KOPT-K1 (cell line): ENCODE data around the gene PBX4.

Experiments
- H3K27ac ChIP-seq: fragments of 200-600 bp; sonication (generic); 2 replicates; pipeline ENCODE4 v1.5.1; 2016; ENCODE audit warnings: antibody characterized with exemption, mild to moderate bottlenecking, low read depth, low read length; ENCODE audit not compliant: poor library complexity, severe bottlenecking
- H3K36me3 ChIP-seq: fragments of 200-600 bp; sonication (generic); 2 replicates; pipeline ENCODE4 v1.5.1; 2017; ENCODE audit warnings: antibody characterized with exemption, mild to moderate bottlenecking, low read length, moderate library complexity; ENCODE audit not compliant: insufficient read depth
- H3K9me3 ChIP-seq: fragments of 200-600 bp; sonication (generic); 2 replicates; pipeline ENCODE4 v1.5.1; 2017; ENCODE audit warnings: antibody characterized with exemption, low read length, mild to moderate bottlenecking; ENCODE audit not compliant: insufficient read depth, poor library complexity, severe bottlenecking

PBX4 gene

GRCh38 chr19:19654441-19654840, 36.0 kb upstream of the PBX4 start:
- no peaks in the 10 kb centered on the region for H3K9me3 ChIP-seq
- H3K36me3 ChIP-seq = peaks cover 100% of the 10 kb centered on the region
- no peak overlapping the region for H3K27ac ChIP-seq

DNA sequence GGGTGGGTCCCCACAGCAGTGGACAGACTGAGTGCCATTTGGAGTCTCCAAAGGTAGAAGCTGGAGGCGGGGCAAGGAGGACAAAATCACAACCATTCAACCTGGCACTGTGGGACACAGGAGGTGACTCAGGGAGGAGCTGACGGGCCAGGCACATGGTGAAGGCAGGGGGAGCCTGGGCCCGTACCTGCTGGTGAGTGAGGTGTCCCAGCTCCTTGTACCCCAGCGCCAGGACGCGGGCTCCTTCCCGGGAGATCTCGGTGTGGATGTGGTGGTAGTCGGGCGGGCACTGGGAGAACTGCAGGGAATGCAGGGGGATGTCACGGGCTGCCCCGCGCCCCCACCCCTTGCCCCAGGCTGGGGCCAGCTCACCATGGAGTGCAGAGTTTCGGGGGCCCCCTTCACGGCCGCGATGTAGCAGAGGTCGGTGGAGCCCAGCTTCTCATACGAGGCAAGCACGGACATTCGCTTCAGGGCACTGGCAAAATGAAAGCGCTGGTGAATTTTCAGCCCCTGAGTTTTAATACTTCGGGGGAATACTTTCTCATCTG, 35.2 kb upstream of the PBX4 start:
- H3K36me3 ChIP-seq = peaks cover 99% of the 10 kb centered on the region
- H3K9me3 ChIP-seq = no peaks in the 10 kb centered on the region
- H3K27ac ChIP-seq = no peak overlapping the region

DNA sequence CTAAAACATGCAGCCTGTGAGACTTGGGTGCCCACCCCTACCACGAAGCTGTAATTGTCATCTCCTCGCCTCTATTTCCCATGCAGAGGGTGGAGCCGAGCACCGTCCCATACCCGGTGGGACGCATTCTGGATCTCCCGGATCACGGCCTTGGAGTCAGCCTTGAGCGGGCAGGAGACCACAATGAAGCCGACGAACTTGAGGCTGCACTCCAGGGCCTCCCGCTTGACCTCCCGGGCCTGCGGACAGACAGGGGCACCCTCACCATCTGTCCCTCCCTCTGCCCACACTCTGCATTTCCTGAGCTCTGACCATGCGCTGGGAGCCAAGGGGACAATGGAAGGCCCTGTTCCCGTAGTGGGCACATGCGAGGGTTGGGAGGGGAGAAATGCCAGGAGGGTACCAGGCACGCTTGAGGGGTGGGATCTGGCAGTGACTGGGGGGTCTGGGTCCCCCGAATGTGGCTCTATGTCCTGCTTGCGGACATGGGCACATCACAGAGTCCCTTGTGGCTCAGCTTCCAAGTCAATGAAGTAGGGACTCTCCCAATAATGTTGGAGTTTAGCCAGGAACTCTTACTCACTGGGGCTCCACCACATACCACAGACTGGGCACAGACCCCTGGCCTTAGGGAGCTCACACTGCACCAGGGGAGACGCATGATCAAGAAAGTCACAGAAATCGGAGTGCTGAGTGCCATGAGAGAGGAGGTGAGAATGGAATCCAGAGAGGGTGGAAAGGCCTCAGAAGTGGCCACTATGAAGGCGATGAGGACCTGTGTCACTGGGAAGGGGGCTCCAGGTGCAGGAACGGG, 34.2 kb upstream of the PBX4 start:
- Histone ChIP-seq H3K27ac (no peak overlapping the region), H3K36me3 (peaks cover 99% of the 10 kb centered on the region), H3K9me3 (no peaks in the 10 kb centered on the region)

- Histone ChIP-seq H3K27ac (no peak overlapping the region), H3K36me3 (peaks cover 99% of the 10 kb centered on the region), H3K9me3 (no peaks in the 10 kb centered on the region)
These were observed 32.6 kb upstream of the PBX4 start for GRCh38 chr19:19651076-19651475.

DNA sequence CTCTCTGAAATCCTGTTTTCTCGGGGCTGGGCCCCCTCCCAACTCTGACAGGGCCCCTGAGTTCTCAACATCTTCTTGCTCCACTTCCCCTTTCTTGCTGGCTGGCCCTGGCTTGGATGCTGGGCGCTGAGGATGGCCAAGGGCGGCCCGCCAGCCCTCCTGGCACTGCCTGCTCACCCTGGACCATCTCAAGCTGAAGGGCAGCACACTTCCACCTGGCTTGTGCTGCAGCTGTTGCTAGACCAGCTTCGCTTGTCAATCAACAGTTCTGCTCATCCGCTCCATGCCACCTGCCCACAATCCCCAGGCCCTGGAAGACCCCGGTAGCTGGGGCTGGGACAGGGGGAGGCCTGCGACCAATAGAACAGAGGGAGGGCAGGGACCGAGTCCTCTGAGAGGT, 31.8 kb upstream of the PBX4 start:
- Histone ChIP-seq H3K27ac (no peak overlapping the region), H3K9me3 (no peaks in the 10 kb centered on the region), H3K36me3 (peaks cover 99% of the 10 kb centered on the region)

DNA sequence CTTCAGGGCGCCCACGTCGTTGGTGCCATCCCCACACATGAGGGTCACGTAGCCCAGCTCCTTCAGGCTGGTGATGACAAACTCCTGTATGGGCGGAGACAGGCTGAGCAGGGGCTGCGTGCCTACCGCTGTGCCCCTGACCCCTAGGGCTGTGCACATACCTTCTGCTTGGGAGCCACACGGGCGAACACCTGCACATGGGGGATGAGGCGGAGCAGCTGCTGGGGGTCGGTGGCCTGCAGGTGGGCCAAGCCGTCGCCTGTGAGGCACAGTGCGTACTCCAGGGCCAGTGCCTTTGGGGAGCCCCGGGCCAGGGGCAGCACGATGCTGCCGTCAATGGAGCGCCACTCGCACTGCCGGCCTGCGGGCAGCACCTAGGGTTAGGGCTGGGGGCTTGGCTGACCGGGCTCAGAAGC, 31.1 kb upstream of the PBX4 start:
- Histone ChIP-seq H3K27ac (no peak overlapping the region), H3K9me3 (no peaks in the 10 kb centered on the region), H3K36me3 (peaks cover 99% of the 10 kb centered on the region)

DNA sequence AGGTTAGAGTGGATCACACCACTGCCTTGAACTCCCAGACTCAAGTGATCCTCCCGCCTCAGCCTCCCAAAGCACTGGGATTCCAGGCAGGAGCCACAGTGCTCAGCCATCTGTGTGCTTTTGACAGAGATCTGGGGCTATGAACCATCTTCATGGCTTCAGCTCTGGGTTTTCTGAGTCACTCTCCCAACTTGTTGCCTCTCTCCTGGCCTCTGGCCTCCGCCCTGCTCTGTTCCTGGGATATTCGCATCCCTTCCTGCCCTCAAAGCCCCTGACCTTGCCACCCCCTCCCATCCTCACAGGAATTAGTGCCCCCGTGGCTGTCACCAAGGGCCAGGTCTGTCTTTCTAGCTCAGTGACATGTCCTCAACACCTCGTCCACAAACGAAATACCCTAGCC, 30.7 kb upstream of the PBX4 start:
- H3K36me3 ChIP-seq = peaks cover 99% of the 10 kb centered on the region
- no peaks in the 10 kb centered on the region for H3K9me3 ChIP-seq
- H3K27ac ChIP-seq = no peak overlapping the region

DNA sequence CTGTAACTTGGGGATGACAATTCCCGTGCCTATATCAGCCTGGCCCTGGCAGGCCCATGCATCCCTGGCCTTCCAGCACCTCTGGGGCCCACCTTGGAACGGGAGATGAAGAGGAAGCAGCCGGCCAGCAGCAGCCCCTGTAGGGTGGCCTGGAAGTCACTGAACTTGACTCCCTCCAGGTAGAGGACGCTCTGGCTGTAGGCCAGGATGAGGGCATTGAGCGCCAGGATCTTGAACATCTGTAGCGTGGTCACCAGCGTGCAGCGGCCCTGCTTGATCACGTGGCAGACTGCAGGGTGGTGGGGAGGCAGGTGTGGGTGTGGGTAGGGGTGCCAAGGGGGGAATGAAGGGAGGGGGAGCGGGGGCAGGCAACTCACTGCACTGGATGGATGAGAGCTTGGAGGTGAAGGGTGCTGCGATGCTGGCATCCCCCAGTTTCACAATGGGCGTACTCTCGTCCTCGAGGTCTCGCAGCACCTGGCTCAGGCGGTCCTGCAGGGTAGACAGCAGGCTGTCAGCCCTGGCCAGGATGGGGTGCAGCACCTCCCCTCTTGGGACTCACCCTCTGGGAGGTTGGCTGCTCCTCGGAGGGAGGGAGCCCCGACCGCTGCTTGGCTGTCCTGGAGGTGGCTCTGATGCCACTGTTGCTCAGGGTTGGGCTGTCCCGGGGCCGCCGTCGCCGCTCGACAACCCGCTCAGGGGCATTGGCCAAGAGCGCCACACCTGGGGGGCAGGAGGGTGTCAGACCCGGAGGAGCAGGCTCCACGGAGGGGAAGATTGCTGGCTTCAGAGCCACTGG, 28.7 kb upstream of the PBX4 start:
- Histone ChIP-seq H3K27ac (no peak overlapping the region), H3K36me3 (peaks cover 81% of the 10 kb centered on the region), H3K9me3 (no peaks in the 10 kb centered on the region)

DNA sequence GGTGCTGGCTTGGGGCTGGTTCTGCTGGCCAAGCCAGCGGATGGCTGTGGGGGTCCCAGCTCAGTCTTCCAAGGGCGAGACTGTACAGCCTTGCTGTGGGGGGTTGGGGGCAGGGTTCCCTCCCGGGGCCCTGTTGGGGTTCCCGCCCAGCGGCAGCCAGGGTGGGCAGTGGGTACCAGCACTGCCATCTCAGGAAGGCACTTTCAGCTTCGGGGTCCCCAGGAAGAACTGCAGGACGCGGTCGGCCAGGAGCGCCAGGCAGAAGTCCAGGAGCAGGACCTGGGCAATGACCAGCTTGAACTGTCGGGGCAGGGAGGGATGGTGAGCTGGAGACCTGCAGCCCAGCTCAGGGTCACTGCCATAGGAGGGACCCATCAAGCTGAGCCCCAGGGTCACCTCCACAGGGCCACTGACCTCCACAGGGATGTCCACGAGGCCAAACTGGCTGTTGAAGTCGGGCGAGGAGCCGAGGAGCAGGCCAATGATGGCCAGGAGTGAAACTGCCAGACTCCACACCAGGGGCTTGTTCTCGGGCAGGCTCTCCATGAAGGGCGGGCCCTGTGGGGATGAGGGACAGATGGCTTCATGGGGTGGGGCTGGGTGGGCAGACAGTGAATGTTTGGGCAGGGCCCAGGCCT, 26.9 kb upstream of the PBX4 start:
- Histone ChIP-seq H3K36me3 (peaks cover 68% of the 10 kb centered on the region), H3K27ac (no peak overlapping the region), H3K9me3 (no peaks in the 10 kb centered on the region)

DNA sequence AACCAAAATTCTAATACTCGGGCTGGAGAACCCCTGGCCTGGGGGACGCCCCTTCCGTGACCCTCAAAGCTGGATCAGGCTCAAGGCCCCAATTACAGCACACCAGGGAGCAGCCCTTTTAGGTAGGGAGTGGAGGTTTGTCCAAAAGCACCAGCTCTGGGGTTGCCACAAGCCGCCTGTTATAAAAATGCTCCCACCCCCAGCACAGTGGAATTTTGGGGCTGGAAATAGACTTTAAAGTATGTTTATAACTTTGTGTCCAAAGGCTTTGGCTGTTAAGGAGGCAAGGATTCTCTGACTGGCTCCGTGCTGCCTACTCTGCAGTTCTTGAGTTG, 25.5 kb upstream of the PBX4 start:
- Histone ChIP-seq H3K36me3 (peaks cover 59% of the 10 kb centered on the region), H3K9me3 (no peaks in the 10 kb centered on the region), H3K27ac (peak overlapping the region; percentile 75)

GRCh38 chr19:19643158-19644053, 24.9 kb upstream of the PBX4 start, which contains the start of gene GMIP:
GMIP (minus strand) TSS chr19:19643657; CDS start chr19:19643529, 128 bp downstream.
- H3K36me3 ChIP-seq = peaks cover 54% of the 10 kb centered on the region
- H3K9me3 ChIP-seq = no peaks in the 10 kb centered on the region
- H3K27ac ChIP-seq = peak within 1 kb of the TSS; percentile 75

- H3K9me3 ChIP-seq = no peaks in the 10 kb centered on the region
- peaks cover 50% of the 10 kb centered on the region for H3K36me3 ChIP-seq
- H3K27ac ChIP-seq = peak overlapping the region; percentile 75
These were observed 24.1 kb upstream of the PBX4 start for GRCh38 chr19:19642506-19643157.

DNA sequence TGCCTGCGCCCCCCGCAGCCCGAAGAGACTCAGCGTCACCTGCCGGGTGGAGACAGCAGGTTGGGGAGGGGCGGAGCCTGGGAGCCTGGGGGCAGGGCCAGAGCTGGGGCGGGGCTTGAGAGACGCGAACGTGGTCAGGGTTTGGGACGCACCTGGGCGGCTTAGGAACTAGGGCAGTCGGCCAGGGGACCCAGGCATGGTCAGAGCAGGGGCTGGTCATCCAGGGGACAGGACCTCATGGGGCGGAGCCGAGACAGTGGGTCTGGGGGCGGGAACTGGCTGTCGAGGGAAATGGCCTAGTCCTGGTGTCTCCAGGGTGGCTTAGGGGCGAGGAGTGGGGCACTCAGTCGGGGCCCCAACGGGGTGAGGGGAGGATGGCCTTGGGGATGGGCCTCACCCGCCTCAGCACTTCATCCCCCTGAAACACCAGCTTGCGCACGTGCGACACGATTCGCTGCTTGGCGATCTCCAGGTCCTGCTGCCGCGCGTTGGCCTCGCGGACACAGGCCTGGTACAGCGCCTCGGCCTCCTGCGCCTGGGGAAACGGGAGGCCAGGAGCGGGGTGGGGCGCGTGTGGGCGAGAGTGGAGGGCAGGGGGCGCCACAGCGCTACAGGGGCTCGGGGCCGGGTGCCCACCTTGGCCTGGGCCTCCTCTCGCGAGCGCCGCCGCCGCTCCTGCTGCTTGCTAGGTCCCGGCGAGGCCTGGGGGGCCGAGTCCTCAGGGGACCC, 19.2 kb upstream of the PBX4 start:
- Histone ChIP-seq H3K9me3 (no peaks in the 10 kb centered on the region), H3K27ac (no peak overlapping the region), H3K36me3 (peaks cover 57% of the 10 kb centered on the region)
